GM18870 (cell line): Measurements from ENCODE around the gene PADI1.

Source experiments
- ATAC-seq: cut with Tn5 transposase; IDR thresholded peaks from one replicate; pipeline ENCODE4 v1.9.1; 2021; ENCODE audit warnings: moderate library complexity; ENCODE audit not compliant: unreplicated experiment

The PADI1 gene

GRCh38 chr1:17265950-17266349 is 61.0 kb downstream of the PADI1 start:
- no peak for ATAC-seq

DNA sequence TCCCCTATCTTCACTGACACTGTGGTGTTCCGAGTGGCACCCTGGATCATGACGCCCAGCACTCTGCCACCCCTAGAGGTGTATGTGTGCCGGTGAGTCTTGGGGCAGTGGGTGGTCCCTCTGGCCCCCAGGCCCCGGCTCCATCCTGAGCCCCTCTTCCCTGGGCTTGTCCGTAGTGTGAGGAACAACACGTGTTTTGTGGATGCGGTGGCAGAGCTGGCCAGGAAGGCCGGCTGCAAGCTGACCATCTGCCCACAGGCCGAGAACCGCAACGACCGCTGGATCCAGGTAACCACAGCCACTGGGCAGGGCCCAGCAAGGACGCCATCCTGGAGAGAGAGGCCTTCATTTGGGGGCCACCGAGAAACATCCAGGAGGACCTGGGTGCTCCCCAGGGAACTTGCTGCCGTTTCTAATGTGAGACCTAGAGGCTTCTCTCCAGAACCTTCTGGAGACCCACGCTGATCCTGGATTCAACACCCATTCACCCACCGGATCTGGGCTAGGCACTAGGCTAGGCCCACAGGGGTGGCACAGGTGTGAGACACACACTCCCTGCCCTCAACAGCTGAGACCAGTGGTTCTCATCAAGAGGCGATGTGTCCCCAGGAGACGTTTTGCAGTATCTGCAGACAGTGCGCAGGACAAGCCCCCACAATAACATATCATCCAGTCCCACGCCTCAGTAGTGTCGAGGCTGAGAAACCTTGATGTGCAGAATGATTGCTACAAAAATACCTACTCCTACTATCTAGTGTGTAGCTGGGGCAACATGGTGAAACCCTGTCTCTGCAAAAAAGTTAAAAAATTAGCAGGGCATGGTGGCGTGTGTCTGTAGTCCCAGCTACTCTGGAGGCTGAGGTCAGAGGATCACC is 66.2 kb downstream of the PADI1 start:
- ATAC-seq = no peak

- ATAC-seq = no peak
Measured at GRCh38 chr1:17272066-17272465, 67.1 kb downstream of the PADI1 start.

GRCh38 chr1:17272646-17273045 is 67.7 kb downstream of the PADI1 start:
- ATAC-seq = no peak

DNA sequence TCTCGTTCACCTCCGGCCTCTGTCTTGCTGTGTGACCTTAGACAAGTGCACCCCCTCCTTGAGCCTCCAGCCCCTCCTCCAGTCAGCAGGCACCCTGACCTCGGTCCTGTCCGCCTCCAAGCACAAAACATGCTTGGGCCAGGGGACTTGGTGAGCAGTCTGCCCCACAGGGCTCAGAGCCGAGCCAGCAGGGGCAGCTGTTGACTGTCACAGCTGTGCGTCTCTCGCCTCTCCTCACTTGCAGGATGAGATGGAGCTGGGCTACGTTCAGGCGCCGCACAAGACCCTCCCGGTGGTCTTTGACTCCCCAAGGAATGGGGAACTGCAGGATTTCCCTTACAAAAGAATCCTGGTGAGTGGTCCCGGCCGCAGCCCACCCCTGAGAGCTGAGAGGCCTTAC is 68.2 kb downstream of the PADI1 start:
- no peak for ATAC-seq

DNA sequence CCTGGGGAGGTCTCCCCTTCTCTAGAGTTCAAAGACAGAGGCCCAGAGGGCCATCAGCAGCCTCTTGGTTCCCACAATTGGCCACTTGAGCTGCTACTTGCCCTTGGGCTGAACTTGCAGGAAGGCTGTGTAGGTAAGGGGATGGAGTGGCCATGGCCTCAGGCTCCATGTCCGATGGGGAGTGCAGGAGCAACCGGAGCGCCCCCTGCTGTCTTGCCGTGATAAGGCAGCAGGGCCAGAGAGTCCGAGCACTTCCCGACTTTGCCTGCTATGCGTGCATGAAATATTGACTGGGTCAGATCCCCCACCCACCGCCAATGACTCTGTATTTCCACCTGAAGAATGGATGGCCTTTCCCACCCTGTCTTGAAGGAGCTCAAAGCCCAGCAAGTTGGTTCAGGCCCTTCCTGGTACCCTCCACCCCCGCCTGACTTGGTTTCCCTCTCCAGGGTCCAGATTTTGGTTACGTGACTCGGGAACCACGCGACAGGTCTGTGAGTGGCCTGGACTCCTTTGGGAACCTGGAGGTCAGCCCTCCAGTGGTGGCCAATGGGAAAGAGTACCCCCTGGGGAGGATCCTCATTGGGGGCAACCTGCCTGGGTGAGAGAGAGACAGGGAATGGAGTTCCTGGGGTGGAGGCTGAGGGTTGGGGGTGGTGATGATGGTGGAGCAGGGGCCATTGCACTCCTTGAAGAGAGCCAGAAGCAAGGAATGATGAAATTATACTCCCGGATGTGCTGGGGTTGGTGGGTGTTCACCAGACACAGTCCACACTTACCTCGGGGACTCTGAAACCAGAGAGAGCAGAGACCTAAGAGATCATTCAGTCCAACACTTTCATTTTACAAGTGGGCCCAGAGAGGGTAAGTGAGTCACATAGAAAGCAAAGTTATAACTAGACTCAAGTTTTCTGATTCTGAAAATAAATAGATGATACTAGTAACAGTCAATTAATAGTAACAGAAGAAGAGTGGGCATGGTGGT is 69.5 kb downstream of the PADI1 start:
- no peak for ATAC-seq

GRCh38 chr1:17276568-17276967 is 71.6 kb downstream of the PADI1 start:
- no peak for ATAC-seq

DNA sequence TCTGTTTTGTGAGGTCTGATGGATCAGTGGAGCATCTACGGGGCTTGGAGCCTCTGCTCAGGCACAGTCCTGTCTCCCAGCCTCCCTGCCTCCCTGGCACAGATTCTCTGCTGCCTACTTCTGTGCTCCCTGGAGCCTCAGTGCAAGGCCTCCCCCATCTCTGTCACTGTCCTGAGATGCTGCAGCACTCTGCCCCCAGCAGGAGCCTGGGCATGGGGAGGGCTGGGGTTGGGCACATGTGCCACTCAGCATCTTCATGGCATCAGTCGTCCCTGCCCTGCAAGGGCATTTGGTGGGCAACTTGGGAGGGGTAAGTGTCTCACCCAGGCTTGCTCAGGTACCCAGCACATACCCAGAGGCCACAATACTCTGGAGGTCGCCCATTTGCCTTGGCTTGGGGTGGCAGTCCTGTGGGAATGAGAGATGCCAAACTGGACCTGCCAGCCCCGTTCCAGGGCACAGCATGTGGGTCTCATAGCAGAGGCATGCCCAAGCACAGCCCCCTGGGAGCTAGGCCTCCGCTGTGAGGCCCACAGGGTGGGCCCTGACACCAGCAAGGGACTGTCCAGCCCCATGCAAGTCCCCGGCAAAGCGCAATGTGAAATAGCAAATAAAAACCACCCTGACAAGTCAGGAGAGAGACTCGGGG is 72.7 kb downstream of the PADI1 start:
- ATAC-seq = no peak

- ATAC-seq = no peak
Measured at GRCh38 chr1:17278996-17279830, 74.3 kb downstream of the PADI1 start.

DNA sequence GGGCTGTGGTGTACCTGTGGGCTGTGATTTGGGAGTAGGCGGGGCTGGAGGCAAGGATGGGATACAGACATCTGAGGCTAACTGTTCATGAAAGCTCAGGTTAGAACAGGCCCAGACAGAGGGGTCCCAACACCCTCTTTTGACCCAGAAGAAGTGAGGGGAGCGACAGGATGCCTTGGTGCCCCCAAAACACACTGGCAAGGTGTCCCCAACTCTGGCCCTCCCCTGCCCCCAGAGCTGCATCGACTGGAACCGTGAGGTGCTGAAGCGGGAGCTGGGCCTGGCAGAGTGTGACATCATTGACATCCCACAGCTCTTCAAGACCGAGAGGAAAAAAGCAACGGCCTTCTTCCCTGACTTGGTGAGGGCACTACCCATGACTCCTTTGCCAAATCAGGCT is 75.5 kb downstream of the PADI1 start:
- no peak for ATAC-seq

GRCh38 chr1:17280894-17281293 is 76.0 kb downstream of the PADI1 start:
- no peak for ATAC-seq

DNA sequence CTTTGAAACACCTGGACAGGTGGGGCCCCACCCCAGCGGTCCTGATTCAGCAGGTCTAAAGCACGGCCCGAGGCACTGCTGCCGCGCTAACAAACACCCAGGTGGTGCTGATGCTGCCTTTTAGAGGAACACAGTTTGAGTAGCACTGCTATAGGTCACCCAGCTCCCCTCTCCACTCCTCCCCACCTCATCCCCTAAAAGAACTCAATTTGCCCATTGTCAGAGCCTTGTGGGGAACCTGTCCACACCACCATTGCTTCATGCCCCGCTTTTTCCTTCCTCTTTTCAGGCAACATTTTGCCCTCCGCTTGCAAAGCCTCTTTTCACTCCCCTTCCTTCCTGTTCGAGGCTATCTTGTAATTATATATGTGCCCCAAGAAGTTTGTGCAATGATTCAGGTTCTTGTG is 76.8 kb downstream of the PADI1 start:
- ATAC-seq = no peak

DNA sequence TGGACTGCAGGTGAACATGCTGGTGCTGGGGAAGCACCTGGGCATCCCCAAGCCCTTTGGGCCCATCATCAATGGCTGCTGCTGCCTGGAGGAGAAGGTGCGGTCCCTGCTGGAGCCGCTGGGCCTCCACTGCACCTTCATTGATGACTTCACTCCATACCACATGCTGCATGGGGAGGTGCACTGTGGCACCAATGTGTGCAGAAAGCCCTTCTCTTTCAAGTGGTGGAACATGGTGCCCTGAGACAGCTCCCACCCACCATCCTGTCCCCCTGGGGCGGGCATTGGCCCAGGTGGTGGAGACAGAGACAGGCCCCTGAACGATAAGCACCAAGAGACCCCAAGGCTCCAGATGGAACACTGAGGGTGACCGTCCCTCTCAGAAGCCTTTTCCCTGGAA is 77.9 kb downstream of the PADI1 start:
- no peak for ATAC-seq

DNA sequence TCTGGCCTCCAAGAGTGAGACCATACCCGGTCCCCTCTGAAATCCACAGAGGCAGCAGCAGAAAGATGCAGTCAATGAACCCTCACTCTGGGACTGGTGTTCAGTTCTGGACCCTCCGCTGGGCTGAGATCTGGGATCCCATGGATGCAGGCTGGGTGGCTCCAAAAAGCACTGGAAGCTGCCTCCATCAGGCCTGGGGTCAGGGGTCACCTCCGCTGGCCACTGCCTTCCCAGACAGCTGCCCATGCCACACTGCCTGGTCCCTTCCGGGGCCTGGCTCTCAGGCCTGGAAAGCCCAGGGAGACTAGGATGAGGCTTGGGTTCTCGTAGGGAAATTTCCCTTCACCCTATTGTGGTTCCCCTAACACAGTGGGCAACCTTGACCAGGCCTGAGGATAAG is 81.7 kb downstream of the PADI1 start:
- no peak for ATAC-seq

DNA sequence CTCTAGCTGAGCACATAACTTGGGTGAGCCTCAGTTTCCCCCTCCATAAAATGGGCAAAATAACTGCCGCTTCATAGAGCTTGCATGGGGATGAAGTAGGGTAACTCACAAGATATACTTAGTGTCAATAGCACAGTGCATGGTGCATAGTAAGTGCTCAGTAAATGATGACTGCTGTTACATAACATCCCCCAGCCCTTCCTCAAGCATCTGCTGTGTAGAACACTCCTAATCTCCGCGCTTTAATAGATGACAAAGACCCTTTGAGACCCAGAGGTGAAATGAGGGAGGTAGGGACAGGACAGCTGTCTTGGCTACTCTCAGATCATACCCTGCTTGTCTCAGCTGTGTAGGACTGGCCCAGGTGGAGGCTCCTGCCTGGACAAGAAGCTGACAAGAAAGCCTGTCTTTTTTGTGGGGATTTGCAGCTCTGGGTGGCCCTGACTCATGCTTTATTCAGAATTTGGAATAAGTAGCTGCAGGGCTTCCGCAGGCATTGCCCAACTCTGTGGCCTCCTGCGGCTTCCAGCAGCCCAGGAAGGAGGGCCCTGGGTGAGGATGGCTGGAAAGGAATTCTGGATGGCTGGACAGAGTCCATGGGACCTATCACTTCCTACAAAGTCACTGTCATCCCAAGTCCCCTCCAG is 82.3 kb downstream of the PADI1 start:
- ATAC-seq = no peak

DNA sequence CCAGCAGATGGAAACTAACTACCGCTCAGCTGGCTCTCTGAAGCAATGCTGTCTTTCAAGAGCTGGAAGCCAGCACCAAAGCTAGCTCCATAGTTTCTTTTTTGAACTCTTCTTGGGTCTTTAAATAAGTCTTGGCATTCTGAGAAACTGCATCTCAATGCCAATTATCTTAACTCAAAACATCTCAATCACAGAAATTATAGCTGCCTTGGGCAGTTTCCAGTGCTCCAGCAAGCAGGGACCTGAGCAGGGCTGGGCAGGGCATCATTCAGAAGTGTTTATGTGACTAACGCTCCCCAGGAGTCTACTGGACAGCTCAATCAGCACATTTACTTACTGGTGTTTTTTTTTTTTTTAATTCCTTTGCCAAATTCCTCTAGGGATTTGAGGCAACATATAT is 84.8 kb downstream of the PADI1 start:
- no peak for ATAC-seq

DNA sequence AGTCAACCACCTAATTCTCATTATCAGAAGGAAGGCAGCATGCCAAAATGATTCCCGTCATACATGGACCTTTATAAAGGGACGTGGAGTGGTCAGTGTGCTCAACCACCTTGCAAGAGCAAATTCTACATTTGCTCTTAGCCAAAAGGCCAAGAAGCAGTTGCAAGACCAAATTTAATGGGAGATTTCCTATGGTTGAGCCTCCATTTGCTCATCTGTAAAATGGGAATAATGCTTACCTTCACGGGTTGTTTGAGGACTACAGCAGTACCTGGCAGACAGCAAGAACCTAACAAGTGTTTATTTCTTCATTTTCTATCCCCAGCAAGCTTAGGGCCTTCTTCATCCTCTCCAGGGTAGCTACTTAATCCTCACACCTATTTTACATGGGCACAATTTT is 85.6 kb downstream of the PADI1 start:
- ATAC-seq = no peak

DNA sequence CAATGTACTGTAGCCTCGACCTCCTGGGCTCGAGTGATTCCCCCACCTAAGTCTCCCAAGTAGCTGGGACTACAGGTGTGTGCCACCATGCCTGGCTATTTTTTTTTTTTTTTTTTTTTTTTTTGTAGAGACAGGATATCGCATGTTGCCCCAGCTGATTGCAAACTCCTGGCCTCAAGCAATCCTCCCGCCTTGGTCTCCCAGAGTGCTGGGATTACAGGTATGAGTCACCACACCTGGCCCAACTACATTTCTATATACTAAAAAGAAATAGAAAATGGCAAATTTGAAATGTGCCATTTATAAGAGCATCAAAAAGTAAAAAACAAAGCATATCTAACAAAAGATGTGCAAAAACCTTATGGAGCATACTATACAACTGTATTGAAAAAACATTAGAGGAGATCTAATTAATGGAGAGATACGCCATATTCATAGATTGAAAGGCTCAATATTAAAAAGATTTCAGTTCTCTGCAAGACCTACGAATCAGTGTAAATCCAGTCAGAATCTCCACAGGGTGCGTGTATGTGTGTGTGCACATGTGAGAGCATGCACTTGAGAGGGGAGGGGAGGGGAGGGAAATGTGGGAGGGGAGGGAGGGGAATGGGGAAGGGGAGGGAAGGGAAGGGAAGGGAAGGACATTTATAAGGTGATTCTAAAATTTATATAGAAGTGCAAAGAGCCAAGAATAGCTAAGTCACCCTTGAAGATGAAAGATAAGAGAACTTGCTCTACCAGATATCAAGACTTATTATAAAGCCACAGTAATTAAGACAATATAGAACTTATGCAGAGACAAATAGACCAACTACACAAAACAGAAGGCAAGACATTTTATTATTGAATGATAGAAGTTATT is 87.6 kb downstream of the PADI1 start:
- ATAC-seq = no peak
